Measurements from ENCODE around the gene IL20RB.

DNA sequence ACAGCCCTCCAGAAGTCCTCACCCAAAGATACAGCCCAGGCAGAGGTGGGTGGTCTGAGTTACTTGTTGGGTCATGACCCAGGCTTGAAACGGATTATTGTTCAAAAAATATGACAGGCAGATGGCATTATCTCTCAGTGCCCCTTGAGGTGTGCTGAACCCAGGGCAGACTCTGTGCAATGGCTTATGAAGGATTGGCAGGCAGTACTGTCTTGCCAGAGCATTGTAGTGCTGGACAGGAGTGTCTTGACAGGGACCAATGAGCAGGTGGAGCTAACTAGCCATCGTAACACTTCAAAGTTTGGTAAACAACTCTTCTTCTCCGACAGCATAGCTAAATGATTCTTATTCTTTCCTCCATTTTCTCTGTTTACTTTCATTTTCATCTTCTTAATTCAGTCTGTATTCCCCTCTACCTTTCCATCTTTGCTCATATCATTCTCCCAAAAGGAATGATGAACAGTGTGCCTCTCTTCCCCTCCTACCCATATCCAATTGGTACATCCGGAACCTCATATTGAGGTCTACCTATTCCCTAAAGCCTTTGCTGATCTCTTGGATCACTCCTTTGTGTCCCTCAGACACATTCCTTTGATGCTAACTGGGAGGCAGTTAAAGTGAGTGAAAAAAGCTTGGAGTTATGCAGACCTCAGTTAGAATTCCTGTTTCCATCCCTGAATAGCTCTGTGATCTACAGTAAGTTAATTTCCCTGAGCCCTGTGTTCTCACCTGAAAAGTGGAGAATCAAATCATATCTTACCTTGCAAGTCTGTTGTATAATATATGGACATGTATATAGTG lies 2.6 kb upstream of the IL20RB start:
- TF ChIP-seq CTCF (conservative IDR thresholded peaks at IDR 0.05; ENCODE audit: low read depth, low read length) (no peak), BHLHE40 (IDR thresholded peaks at IDR 0.05; ENCODE audit: low read depth, low read length) (no peak), RFX5 (IDR thresholded peaks at IDR 0.05; ENCODE audit: low read depth, low read length) (no peak), POLR2A (IDR thresholded peaks at IDR 0.05; ENCODE audit: low read depth, low read length) (no peak), RCOR1 (IDR thresholded peaks at IDR 0.05; ENCODE audit: insufficient replicate concordance, low read length) (no peak)

Data from IMR-90 (cell line).